Measurements from ENCODE around the gene LSG1.
A peak's percentile ranks its signal among the peaks of the same experiment; 100 is the strongest.

LSG1 gene

GRCh38 chr3:194671900-194672808 lies at the start of gene LSG1:
Gene LSG1 (minus strand): TSS chr3:194672191. CDS start chr3:194672162, 29 bp downstream.
- peak; percentile 97 for DNase-seq (ENCODE audit: low read depth)

GRCh38 chr3:194720048-194720447 lies 48.1 kb upstream of the LSG1 start:
- no peak for DNase-seq (ENCODE audit: low read depth)

- no peak for DNase-seq (ENCODE audit: low read depth)
These were observed 46.1 kb upstream of the LSG1 start for GRCh38 chr3:194718079-194718478.

GRCh38 chr3:194715022-194715800 lies 43.2 kb upstream of the LSG1 start:
- DNase-seq (ENCODE audit: low read depth) = peak; percentile 53

GRCh38 chr3:194714564-194714963 lies 42.6 kb upstream of the LSG1 start:
- no peak for DNase-seq (ENCODE audit: low read depth)

- DNase-seq (ENCODE audit: low read depth) = no peak
These were observed 42.1 kb upstream of the LSG1 start for GRCh38 chr3:194714137-194714455.

GRCh38 chr3:194713299-194714136 lies 41.5 kb upstream of the LSG1 start:
- DNase-seq (ENCODE audit: low read depth) = no peak

- peak; percentile 99 for DNase-seq (ENCODE audit: low read depth)
These were observed 39.9 kb upstream of the LSG1 start for GRCh38 chr3:194711913-194712312.

- DNase-seq (ENCODE audit: low read depth) = no peak
These were observed 39.3 kb upstream of the LSG1 start for GRCh38 chr3:194711286-194711685.

GRCh38 chr3:194707147-194707540 lies 35.2 kb upstream of the LSG1 start:
- no peak for DNase-seq (ENCODE audit: low read depth)

GRCh38 chr3:194705761-194706160 lies 33.8 kb upstream of the LSG1 start:
- no peak for DNase-seq (ENCODE audit: low read depth)

GRCh38 chr3:194705227-194705626 lies 33.2 kb upstream of the LSG1 start:
- DNase-seq (ENCODE audit: low read depth) = no peak

GRCh38 chr3:194702545-194702944 lies 30.6 kb upstream of the LSG1 start:
- no peak for DNase-seq (ENCODE audit: low read depth)

- DNase-seq (ENCODE audit: low read depth) = no peak
These were observed 24.7 kb upstream of the LSG1 start for GRCh38 chr3:194696702-194697101.

GRCh38 chr3:194691481-194692283 lies 19.7 kb upstream of the LSG1 start:
- DNase-seq (ENCODE audit: low read depth) = no peak

GRCh38 chr3:194690501-194691372 lies 18.7 kb upstream of the LSG1 start:
- DNase-seq (ENCODE audit: low read depth) = peak; percentile 65

- DNase-seq (ENCODE audit: low read depth) = no peak
These were observed 17.5 kb upstream of the LSG1 start for GRCh38 chr3:194689493-194689944.

GRCh38 chr3:194688946-194689345 lies 17.0 kb upstream of the LSG1 start:
- DNase-seq (ENCODE audit: low read depth) = no peak

GRCh38 chr3:194688200-194688740 lies 16.3 kb upstream of the LSG1 start:
- no peak for DNase-seq (ENCODE audit: low read depth)

GRCh38 chr3:194687638-194688199 lies 15.7 kb upstream of the LSG1 start:
- DNase-seq (ENCODE audit: low read depth) = peak; percentile 71

Data from iris pigment epithelial cell (primary cell).